ENCODE measurements around the gene GBX1. TPM values are rescaled to one million over a fixed set of nuclear protein-coding genes. Genes with fewer than 3 reads are reported as not detected.
A peak's percentile ranks its signal among the peaks of the same experiment; 100 is the strongest.

GBX1 gene
- total RNA-seq, 2 donors from 2014 or later: not detected

DNA sequence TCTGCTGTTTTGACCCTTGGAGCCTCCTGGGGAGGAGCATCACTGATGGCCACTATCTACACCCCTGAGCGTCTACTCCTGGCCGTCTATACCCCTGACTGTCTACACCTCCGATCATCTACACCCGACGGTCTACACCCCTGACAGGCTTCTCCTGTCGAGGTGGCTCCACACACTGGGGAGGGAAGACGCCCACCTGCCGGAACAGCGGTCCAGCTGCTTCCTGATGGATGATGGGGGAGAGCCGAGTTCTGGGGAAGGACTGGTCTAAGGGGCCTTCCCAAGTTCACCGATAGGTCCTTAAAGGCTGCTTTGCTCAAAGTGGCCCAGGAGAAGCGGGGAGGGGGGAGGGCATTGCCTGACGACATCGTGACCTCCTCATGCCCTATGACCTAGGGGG lies 39.4 kb downstream of the GBX1 start:
- H3K9me3 Mint-ChIP-seq: no peaks in the 10 kb centered on the region
- Histone ChIP-seq H3K9ac (ENCODE audit: extremely low read depth, low read length, poor library complexity, severe bottlenecking) (no peak overlapping the region), H3K36me3 (ENCODE audit: control insufficient read depth, insufficient read depth, low read length) (peaks cover 35% of the 10 kb centered on the region), H3K27me3 (ENCODE audit: control insufficient read depth, insufficient read depth, low read length, poor library complexity, severe bottlenecking) (no peaks in the 10 kb centered on the region), H3K27ac (ENCODE audit: low read depth, low read length) (no peak overlapping the region), H3K4me1 (ENCODE audit: control insufficient read depth, insufficient read depth, low read length) (peaks cover 4% of the 10 kb centered on the region), H3K9me3 (ENCODE audit: control insufficient read depth, low read length) (no peaks in the 10 kb centered on the region), H3K4me3 (ENCODE audit: low read length) (no peak overlapping the region)
- H3K27me3 Mint-ChIP-seq (ENCODE audit: insufficient read depth): peaks cover 4% of the 10 kb centered on the region
- TF ChIP-seq, protein P1, sequence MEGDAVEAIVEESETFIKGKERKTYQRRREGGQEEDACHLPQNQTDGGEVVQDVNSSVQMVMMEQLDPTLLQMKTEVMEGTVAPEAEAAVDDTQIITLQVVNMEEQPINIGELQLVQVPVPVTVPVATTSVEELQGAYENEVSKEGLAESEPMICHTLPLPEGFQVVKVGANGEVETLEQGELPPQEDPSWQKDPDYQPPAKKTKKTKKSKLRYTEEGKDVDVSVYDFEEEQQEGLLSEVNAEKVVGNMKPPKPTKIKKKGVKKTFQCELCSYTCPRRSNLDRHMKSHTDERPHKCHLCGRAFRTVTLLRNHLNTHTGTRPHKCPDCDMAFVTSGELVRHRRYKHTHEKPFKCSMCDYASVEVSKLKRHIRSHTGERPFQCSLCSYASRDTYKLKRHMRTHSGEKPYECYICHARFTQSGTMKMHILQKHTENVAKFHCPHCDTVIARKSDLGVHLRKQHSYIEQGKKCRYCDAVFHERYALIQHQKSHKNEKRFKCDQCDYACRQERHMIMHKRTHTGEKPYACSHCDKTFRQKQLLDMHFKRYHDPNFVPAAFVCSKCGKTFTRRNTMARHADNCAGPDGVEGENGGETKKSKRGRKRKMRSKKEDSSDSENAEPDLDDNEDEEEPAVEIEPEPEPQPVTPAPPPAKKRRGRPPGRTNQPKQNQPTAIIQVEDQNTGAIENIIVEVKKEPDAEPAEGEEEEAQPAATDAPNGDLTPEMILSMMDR (conservative IDR thresholded peaks at IDR 0.05): no peak
- no peak overlapping the region for H3K27ac Mint-ChIP-seq
- H3K36me3 Mint-ChIP-seq (ENCODE audit: low read depth): peaks cover 49% of the 10 kb centered on the region
- no peak overlapping the region for H3K4me3 Mint-ChIP-seq
- no peak for DNase-seq
- 77 to 86% methylated on average over 5 to 14 of the region's 14 CpGs for WGBS, 2 experiments (ENCODE audit: insufficient coverage in 1 of 2, insufficient read length in 1 of 2)
- peaks cover 2% of the 10 kb centered on the region for H3K4me1 Mint-ChIP-seq

DNA sequence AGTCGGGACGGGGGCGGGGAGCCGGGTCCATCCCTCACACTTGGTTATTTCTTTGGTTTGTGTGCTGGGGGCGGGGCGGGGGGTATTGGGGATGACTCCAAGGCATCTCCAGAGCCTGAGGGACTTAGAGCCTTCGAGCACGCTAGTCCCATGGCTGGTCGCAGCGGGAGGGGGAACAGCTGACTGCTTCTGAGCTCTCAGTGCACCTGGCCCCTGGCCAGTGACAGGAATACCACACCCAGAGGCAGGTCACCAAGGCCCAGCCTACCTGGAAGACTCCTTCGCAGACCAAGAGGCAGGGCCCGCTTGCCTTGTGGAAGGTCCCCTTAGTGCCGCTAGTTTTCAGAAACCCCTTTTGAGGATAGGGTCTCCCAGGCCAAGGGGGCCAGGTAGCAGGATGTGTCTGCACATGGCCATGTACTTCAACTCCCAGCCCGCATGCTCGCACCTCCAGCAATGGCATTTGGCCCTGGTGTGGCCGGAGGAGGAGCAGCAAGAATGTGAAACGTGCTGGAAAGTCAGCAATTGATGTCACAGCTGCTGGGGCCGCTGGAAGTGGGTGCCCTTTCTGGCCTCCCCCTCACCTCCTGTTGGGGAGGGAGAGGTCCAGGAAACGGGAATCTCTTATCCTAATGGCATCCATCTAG lies 40.9 kb downstream of the GBX1 start:
- Mint-ChIP-seq H3K36me3 (ENCODE audit: low read depth) (peaks cover 41% of the 10 kb centered on the region), H3K27me3 (ENCODE audit: insufficient read depth) (peaks cover 4% of the 10 kb centered on the region), H3K4me3 (peak overlapping the region; percentile 64), H3K27ac (no peak overlapping the region), H3K9me3 (no peaks in the 10 kb centered on the region), H3K4me1 (peaks cover 2% of the 10 kb centered on the region)
- H3K27ac ChIP-seq (ENCODE audit: low read depth, low read length): no peak overlapping the region
- DNase-seq: no peak
- TF ChIP-seq, protein P1 (conservative IDR thresholded peaks at IDR 0.05): no peak
- WGBS, 2 experiments (ENCODE audit: insufficient coverage in 1 of 2, insufficient read length in 1 of 2): 60 to 73% methylated on average over 10 to 18 of the region's 19 CpGs
- H3K27me3 ChIP-seq (ENCODE audit: control insufficient read depth, insufficient read depth, low read length, poor library complexity, severe bottlenecking): no peaks in the 10 kb centered on the region
- H3K4me3 ChIP-seq (ENCODE audit: low read length): no peak overlapping the region
- H3K9ac ChIP-seq (ENCODE audit: extremely low read depth, low read length, poor library complexity, severe bottlenecking): no peak overlapping the region
- H3K9me3 ChIP-seq (ENCODE audit: control insufficient read depth, low read length): no peaks in the 10 kb centered on the region
- H3K36me3 ChIP-seq (ENCODE audit: control insufficient read depth, insufficient read depth, low read length): peaks cover 27% of the 10 kb centered on the region
- H3K4me1 ChIP-seq (ENCODE audit: control insufficient read depth, insufficient read depth, low read length): peaks cover 4% of the 10 kb centered on the region

DNA sequence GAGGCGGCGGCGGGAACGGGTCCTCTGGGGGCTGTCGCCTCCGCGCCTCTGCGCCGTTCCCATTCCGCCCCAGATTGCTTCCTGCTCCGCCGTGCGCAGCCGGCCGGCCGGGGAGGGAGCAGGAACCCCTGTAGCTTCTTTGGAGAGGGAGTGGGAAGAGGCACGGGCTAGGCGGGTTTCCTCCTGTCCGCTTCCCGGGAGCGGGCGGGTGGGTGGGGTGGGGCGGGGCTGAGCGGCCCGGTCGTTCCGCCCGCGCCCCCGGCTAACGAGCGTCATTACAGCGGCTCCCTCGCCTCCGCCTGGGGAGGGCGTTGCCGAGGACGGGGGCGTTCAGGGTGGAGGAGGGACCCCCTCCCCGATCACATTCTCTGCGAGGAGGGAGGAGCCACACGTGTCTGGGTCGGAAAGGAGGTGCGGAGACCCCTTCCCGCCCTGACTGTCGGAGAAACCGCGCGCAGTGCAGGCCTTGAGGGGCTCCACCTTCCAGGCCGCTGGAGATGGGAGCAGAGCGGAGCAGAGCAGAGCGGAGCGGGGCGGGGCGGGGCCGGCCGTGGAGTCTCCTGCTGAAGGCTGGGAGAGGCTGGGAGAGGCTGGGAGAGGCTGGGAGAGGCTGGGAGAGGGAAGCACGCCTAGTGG lies 41.5 kb downstream of the GBX1 start:
- Histone ChIP-seq H3K27ac (ENCODE audit: low read depth, low read length) (no peak overlapping the region), H3K27me3 (ENCODE audit: control insufficient read depth, insufficient read depth, low read length, poor library complexity, severe bottlenecking) (no peaks in the 10 kb centered on the region), H3K4me3 (ENCODE audit: low read length) (peak overlapping the region; percentile 73), H3K36me3 (ENCODE audit: control insufficient read depth, insufficient read depth, low read length) (peaks cover 24% of the 10 kb centered on the region), H3K9me3 (ENCODE audit: control insufficient read depth, low read length) (no peaks in the 10 kb centered on the region), H3K9ac (ENCODE audit: extremely low read depth, low read length, poor library complexity, severe bottlenecking) (no peak overlapping the region), H3K4me1 (ENCODE audit: control insufficient read depth, insufficient read depth, low read length) (peaks cover 4% of the 10 kb centered on the region)
- Mint-ChIP-seq H3K36me3 (ENCODE audit: low read depth) (peaks cover 47% of the 10 kb centered on the region), H3K4me1 (peaks cover 2% of the 10 kb centered on the region), H3K27ac (no peak overlapping the region), H3K27me3 (ENCODE audit: insufficient read depth) (peaks cover 4% of the 10 kb centered on the region), H3K9me3 (no peaks in the 10 kb centered on the region), H3K4me3 (peak overlapping the region; percentile 64)
- TF ChIP-seq, protein P1 (conservative IDR thresholded peaks at IDR 0.05): no peak
- peak; percentile 78 for DNase-seq
- 6 to 13% methylated on average over 10 to 58 of the region's 58 CpGs for WGBS, 2 experiments (ENCODE audit: insufficient coverage in 1 of 2, insufficient read length in 1 of 2)

Measured in endodermal cell (in vitro differentiated cells).